ENCODE measurements around the gene PANX1.
"Not testable (repeated sequence)": the region's sequence is repeated elsewhere in the genome, so short reads cannot be mapped to it uniquely, and the experiment has no call there.

PANX1 gene

DNA sequence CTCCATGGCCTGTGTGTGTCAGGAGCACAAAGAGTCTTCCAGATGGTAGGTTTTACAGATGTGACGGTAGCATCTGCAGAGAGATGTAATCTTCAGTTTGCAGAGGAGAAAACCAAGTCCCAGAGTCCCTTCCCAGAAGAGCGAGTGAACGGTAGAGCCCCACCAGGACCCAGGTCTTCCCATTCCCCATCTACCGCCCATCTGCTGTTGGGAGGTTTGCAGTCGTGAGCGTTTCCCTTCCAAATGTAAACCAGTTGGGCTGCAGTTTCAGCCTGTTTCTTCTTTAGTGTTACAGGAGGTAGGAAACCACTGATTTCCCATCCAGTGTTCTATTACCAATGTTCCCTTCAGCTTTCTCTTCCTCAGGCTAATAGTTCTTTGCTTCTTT lies 24.0 kb downstream of the PANX1 start:
- Mint-ChIP-seq H3K27ac (peak overlapping the region; percentile 62), H3K4me1 (peaks cover 67% of the 10 kb centered on the region), H3K9me3 (no peaks in the 10 kb centered on the region), H3K36me3 (peaks cover 19% of the 10 kb centered on the region), H3K27me3 (no peaks in the 10 kb centered on the region), H3K4me3 (no peak overlapping the region)
- ATAC-seq, result no peak

DNA sequence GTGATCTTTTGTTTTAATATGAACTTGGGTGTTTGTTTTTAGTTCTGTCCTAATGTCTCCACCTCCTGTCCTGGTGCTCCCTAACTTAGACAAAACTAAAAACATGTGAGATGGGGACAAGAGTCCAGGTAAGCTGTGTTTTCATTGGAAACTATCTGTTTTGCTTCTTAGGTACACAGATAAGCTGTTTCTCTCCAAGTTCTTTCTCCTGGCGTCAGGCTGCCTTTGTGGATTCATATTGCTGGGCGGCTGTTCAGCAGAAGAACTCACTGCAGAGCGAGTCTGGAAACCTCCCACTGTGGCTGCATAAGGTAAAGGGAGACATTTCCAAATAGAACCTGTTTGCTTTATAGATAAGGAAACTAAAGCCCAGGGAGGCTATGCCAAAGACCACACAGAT lies 24.7 kb downstream of the PANX1 start:
- no peak for ATAC-seq
- no peaks in the 10 kb centered on the region for H3K27me3 Mint-ChIP-seq
- H3K4me3 Mint-ChIP-seq, result no peak overlapping the region
- peaks cover 19% of the 10 kb centered on the region for H3K36me3 Mint-ChIP-seq
- peak overlapping the region; percentile 62 for H3K27ac Mint-ChIP-seq
- H3K4me1 Mint-ChIP-seq, result peaks cover 60% of the 10 kb centered on the region
- no peaks in the 10 kb centered on the region for H3K9me3 Mint-ChIP-seq

DNA sequence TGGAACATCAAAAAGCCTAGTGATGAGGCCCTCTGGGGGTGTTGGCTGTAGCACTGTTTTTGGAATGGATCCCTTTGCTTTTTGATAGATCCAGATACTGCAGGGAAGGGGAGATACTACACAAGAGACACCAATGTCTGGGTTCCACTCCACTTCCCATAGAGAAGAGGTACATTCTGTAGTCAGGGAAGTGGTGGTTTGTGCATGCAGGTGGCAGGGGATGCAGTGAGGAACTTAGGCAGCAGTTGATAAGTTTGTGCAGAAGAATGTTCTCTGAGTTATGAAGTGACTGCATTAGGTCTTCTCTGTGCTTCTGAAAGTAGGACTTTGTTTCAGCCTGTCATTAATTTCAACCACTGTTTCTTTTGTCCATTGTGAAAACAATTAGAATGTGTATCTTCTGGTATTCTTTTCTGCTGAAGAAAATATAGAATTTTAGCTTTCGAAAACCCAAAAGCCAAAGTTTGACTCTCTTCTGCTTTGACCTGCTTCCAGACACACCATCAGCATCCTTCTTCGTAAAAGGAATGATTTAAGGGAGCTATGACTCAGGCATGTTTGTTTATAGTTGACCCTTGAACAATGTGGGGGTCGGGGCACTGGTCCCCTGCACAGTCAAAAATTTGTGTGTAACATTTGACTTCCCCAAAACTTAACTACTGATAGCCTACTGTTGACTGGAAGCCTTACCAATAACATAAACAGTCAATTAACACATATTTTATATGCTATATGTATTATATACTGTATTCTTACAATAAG lies 25.6 kb downstream of the PANX1 start:
- no peak overlapping the region for H3K27ac Mint-ChIP-seq
- ATAC-seq, result no peak
- H3K36me3 Mint-ChIP-seq, result peaks cover 22% of the 10 kb centered on the region
- H3K4me3 Mint-ChIP-seq, result no peak overlapping the region
- H3K4me1 Mint-ChIP-seq, result peaks cover 53% of the 10 kb centered on the region
- no peaks in the 10 kb centered on the region for H3K27me3 Mint-ChIP-seq
- H3K9me3 Mint-ChIP-seq, result no peaks in the 10 kb centered on the region

DNA sequence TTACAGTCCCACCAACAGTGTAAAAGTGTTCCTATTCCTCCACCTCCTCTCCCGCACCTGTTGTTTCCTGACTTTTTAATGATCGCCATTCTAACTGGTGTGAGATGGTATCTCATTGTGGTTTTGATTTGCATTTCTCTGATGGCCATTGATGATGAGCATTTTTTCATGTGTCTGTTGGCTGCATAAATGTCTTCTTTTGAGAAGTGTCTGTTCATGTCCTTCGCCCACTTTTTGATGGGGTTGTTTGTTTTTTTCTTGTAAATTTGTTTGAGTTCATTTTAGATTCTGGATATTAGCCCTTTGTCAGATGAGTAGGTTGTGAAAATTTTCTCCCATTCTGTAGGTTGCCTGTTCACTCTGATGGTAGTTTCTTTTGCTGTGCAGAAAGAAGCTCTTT lies 28.7 kb downstream of the PANX1 start:
- H3K4me3 Mint-ChIP-seq, ATAC-seq, H3K27me3 Mint-ChIP-seq, H3K9me3 Mint-ChIP-seq, H3K27ac Mint-ChIP-seq: not testable (repeated sequence)
- Mint-ChIP-seq H3K36me3 (peaks cover 49% of the 10 kb centered on the region), H3K4me1 (peaks cover 41% of the 10 kb centered on the region)

DNA sequence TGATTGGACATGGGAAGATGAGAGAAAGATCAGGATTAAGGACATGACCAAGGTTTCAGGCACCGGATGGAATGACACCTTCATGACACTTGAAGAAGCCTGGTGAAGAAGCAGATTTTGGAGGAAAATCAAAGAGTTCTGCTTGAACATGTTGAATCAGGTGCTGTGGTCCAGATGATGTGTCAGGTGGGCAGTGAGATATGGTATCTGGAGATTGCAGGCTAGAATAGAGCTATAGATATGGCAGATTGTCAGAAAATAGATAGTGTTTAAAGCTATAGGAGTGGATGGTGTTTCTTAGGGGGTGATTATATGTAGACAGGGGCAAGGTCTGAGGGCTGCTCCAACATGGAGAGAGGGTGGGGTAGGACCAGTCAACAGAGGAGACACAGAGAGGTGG lies 40.2 kb downstream of the PANX1 start:
- no peaks in the 10 kb centered on the region for H3K9me3 Mint-ChIP-seq
- ATAC-seq, result no peak
- H3K27ac Mint-ChIP-seq, result no peak overlapping the region
- peaks cover 34% of the 10 kb centered on the region for H3K4me1 Mint-ChIP-seq
- H3K36me3 Mint-ChIP-seq, result peaks cover 25% of the 10 kb centered on the region
- H3K27me3 Mint-ChIP-seq, result no peaks in the 10 kb centered on the region
- no peak overlapping the region for H3K4me3 Mint-ChIP-seq

DNA sequence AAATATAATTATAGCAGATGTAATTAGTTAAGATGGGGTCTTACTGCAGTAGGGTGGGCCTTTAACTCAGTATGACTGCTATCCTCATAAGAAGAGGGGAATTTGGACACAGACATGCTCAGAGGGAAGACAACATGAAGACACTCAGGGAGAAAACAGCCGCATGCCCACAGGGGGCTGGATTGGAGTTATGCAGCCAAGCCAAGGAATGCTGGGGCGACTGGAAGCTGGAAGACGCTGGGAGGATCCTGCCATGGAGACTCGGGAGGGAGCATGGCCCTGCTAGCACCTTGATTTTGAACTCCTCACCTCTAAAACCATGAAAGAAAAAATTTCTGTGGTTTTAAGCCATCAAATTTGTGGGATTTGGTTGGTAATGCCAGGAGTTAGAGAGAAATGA lies 40.9 kb downstream of the PANX1 start:
- H3K36me3 Mint-ChIP-seq, result peaks cover 25% of the 10 kb centered on the region
- ATAC-seq, result no peak
- H3K4me3 Mint-ChIP-seq, result no peak overlapping the region
- no peaks in the 10 kb centered on the region for H3K27me3 Mint-ChIP-seq
- peaks cover 29% of the 10 kb centered on the region for H3K4me1 Mint-ChIP-seq
- H3K27ac Mint-ChIP-seq, result no peak overlapping the region
- no peaks in the 10 kb centered on the region for H3K9me3 Mint-ChIP-seq

DNA sequence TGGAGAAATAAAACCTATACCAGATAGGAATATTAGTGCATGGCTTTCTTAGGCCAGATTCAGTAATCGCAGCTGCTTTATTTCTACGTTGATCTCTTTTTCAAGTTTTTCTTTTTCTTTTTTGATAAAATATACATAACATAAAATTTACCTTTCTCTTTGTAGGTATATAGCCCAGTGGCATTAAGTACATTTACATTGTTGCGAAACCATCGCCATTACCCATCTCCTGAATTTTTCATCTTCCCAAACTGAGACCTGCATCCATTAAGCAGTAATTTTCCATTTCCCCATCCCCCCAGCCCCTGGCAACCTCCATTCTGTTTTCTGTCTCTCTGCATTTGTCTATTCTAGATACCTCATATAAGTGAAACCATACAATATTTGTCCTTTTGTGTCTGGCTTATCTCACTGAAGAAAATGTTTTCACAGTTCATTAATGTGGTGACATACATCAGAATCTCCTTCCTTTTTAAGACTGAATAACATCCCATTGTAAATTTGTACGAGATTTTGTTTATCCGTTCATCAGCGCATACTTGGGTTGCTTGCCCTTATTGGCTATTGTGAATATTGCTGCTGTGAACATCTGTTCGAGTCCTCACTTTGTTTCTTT lies 41.4 kb downstream of the PANX1 start:
- ATAC-seq, result no peak
- Mint-ChIP-seq H3K4me1 (peaks cover 29% of the 10 kb centered on the region), H3K4me3 (no peak overlapping the region), H3K27ac (no peak overlapping the region), H3K36me3 (peaks cover 25% of the 10 kb centered on the region), H3K27me3 (no peaks in the 10 kb centered on the region), H3K9me3 (no peaks in the 10 kb centered on the region)

DNA sequence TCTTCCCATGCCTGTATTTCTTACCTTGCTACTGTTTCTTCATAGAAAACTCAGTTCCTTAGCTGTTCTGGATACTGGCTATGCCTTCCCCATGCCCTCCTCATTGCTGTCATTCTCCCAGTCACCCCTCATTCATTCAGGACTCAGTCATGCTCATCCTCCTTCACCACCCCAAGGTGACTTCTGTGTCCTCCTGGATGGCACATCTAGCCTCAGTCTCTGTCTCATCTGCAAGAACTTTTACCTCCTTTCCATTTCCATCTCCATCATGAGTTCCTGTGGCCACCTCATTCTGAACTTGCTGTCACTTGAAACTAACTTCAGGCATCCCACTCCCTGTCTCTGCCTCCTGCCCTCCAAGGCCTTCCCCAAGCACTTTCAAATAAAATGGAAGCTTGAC lies 42.3 kb downstream of the PANX1 start:
- Mint-ChIP-seq H3K27me3 (no peaks in the 10 kb centered on the region), H3K4me3 (no peak overlapping the region), H3K27ac (no peak overlapping the region), H3K4me1 (peaks cover 29% of the 10 kb centered on the region), H3K9me3 (no peaks in the 10 kb centered on the region), H3K36me3 (peaks cover 23% of the 10 kb centered on the region)
- no peak for ATAC-seq

DNA sequence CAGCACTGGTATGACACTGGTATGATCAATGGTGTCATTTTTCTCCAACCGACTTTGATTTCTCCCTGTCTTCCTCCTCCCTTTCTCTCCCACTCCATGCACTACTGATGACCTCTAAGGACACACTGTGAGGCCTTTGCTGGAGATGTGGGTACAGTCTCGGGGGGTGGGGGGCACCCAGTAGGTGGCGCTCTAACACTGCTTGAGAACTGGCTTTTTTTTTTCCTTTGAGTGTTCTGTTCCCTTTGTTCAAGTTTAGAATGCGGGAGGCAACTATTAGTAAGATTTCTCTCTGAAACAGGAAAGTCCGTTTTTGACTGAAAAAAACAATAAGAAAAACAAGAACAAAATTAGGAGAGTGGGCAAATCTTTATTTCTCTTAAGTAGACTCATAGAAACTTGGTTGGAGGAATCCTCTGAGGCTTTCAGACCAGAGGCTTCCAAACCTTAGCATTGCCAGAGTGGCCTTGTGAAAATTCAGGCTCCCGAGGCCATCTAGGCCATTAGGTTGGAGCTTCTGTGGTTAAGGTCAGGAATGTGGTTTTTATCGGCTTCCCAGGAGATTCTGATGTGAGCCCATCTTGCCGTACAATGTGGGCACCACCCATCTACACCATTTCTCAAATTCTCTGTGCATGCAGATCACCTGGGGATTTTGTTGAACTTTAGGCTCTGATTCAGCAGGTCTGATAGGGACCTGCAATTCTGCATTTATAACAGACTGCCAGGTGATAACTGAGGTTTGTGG lies 43.2 kb downstream of the PANX1 start:
- Mint-ChIP-seq H3K4me1 (peaks cover 29% of the 10 kb centered on the region), H3K27ac (no peak overlapping the region), H3K4me3 (no peak overlapping the region), H3K27me3 (no peaks in the 10 kb centered on the region), H3K9me3 (no peaks in the 10 kb centered on the region), H3K36me3 (peaks cover 27% of the 10 kb centered on the region)
- ATAC-seq, result no peak

DNA sequence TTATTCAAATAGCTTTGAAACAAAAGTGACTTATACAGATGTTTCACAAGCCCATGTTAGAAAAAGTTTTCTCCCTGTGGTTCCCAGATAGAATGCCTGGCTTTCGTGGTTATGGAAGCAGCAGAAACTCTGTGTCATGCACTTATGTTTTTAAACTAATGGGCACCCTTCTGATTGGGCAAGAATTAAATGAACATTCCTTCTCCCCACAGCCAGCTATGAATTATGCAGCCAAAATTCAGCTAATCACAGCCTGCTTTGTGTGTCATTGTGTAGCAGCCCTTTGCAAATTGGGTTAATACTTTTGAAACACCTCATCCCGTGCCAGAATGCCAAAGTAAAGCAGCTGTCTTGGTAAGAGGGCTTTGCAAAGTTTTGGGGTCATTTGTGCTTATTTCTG lies 46.9 kb downstream of the PANX1 start:
- Mint-ChIP-seq H3K27me3 (no peaks in the 10 kb centered on the region), H3K4me1 (peaks cover 18% of the 10 kb centered on the region), H3K27ac (no peak overlapping the region), H3K9me3 (no peaks in the 10 kb centered on the region), H3K36me3 (peaks cover 50% of the 10 kb centered on the region), H3K4me3 (no peak overlapping the region)
- ATAC-seq, result no peak

DNA sequence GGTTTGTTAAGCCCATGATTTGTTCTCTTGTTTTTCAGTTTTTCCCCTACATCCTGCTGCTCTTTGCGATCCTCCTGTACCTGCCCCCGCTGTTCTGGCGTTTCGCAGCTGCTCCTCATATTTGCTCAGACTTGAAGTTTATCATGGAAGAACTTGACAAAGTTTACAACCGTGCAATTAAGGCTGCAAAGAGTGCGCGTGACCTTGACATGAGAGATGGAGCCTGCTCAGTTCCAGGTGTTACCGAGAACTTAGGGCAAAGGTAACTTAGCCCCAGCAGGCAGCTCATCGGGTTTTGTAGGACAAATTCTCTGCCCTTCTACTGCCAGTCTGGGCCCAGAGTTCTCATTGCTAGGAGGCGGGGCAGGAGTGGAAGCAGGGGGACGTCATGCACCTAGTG lies 49.7 kb downstream of the PANX1 start:
- H3K27me3 Mint-ChIP-seq, result no peaks in the 10 kb centered on the region
- no peak overlapping the region for H3K4me3 Mint-ChIP-seq
- H3K4me1 Mint-ChIP-seq, result peaks cover 6% of the 10 kb centered on the region
- peaks cover 57% of the 10 kb centered on the region for H3K36me3 Mint-ChIP-seq
- no peak overlapping the region for H3K27ac Mint-ChIP-seq
- ATAC-seq, result no peak
- H3K9me3 Mint-ChIP-seq, result no peaks in the 10 kb centered on the region

DNA sequence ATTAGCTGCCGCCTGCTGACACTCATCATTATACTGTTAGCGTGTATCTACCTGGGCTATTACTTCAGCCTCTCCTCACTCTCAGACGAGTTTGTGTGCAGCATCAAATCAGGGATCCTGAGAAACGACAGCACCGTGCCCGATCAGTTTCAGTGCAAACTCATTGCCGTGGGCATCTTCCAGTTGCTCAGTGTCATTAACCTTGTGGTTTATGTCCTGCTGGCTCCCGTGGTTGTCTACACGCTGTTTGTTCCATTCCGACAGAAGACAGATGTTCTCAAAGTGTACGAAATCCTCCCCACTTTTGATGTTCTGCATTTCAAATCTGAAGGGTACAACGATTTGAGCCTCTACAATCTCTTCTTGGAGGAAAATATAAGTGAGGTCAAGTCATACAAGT lies 51.1 kb downstream of the PANX1 start:
- H3K36me3 Mint-ChIP-seq, result peaks cover 52% of the 10 kb centered on the region
- H3K27me3 Mint-ChIP-seq, result no peaks in the 10 kb centered on the region
- no peaks in the 10 kb centered on the region for H3K9me3 Mint-ChIP-seq
- no peak overlapping the region for H3K27ac Mint-ChIP-seq
- ATAC-seq, result no peak
- no peak overlapping the region for H3K4me3 Mint-ChIP-seq
- peaks cover 12% of the 10 kb centered on the region for H3K4me1 Mint-ChIP-seq

DNA sequence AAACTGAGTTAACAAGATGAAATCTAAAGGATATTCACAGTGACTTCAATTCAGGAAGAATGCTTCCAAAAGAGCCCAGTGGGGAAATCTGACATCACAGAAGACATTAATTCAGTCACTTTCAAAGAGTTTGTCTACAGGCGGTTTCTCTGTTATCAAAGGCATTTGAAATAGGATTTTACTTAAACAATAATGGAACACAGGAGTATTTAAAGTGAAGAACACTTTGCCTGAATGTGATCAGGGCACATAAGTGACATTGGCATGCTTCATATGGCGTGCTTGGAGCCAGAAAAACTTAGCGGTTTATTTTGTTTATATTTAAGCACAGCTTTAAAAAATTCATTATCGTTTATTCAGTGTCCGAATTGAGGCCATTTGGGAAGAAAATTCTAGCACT lies 52.9 kb downstream of the PANX1 start:
- Mint-ChIP-seq H3K36me3 (peaks cover 49% of the 10 kb centered on the region), H3K27ac (no peak overlapping the region), H3K4me3 (no peak overlapping the region), H3K4me1 (peaks cover 12% of the 10 kb centered on the region), H3K27me3 (no peaks in the 10 kb centered on the region), H3K9me3 (no peaks in the 10 kb centered on the region)
- ATAC-seq, result no peak

DNA sequence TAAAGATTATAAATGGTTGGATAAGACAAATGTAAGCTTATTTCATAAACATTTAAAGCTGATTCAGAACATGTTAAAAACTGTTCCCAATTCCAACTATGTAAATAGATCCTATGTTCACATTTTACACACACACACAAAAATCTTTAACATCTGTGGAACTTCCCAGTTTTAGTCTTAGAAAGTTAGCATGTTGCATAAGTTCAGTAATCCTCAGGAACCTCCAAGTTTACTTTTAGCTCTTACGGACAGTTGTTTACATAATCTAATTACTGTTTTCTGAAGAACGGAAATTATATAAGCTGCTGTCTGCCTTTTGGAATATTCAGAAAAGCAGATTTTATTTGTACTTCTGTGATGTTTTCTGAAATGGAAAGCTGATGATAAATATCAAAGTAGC lies 53.3 kb downstream of the PANX1 start:
- Mint-ChIP-seq H3K4me1 (peaks cover 12% of the 10 kb centered on the region), H3K36me3 (peaks cover 44% of the 10 kb centered on the region)
- no peak for ATAC-seq

DNA sequence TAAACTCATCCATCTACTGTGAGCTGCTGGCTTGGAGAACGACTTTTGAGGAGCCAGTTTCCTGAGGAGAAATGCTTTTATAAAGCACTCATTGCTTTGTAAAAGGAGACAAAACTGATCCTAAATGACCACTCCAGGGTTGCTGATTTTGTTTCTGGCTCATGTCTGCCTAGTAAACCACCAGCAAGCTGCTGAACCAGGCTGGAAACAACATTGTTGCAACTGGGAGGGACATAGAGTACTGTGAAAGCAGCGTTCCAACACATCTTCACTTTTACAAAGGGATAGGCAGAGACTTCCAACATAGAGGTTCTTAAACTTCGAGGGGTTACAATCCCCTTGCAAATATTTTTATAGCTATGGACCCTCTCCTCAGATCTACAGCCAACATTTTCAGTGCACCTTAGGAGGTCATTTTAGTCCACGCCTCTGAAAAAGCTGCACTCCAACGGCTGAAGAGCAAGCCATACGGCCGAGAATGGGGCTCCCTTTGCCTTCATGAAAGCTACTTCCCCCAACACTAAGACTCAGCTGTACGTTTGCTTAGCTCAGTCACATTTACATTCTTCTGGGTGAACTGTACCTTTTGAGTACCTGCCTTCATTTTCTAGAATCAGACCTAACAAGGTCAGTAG lies 54.7 kb downstream of the PANX1 start:
- Mint-ChIP-seq H3K36me3 (peaks cover 32% of the 10 kb centered on the region), H3K4me3 (no peak overlapping the region), H3K27ac (peak overlapping the region; percentile 11), H3K4me1 (peaks cover 12% of the 10 kb centered on the region), H3K27me3 (no peaks in the 10 kb centered on the region), H3K9me3 (no peaks in the 10 kb centered on the region)
- ATAC-seq, result no peak

More for the DNA sequence above, 53.3 kb downstream of the PANX1 start:
- Mint-ChIP-seq H3K27me3 (no peaks in the 10 kb centered on the region), H3K4me3 (no peak overlapping the region), H3K27ac (no peak overlapping the region), H3K9me3 (no peaks in the 10 kb centered on the region)

Data from stimulated activated memory B cell treated with anti-CD40 and anti-IgM and Interleukin-4, amounts not matched to agents 10 μg/mL and 1 μg/mL and 100 μg/mL, for 72 hours (primary cell).